Cardiac septum (tissue), 1 donor: ENCODE results near the gene BNC2. TPM values are rescaled to one million over a fixed set of nuclear protein-coding genes. Genes with fewer than 3 reads are reported as not detected.
"Not testable (repeated sequence)": the region's sequence is repeated elsewhere in the genome, so short reads cannot be mapped to it uniquely, and the experiment has no call there.

Experiments
- DNase-seq: peaks from one replicate; pipeline ENCODE4 v3.0.0-alpha.2; 2020; ENCODE audit warnings: low spot score
- intact Hi-C: fragments of 100-400 bp; cut with DNase I; formaldehyde crosslinking; loops from one replicate; pipeline ENCODE4 v1.14.0; 2022
- total RNA-seq: library from RNA; stranded (reverse); fragmentation: NEBNext Ultra II Directional; extraction: Animal tissue kit (Norgen Biotek cat#: 25700); gene quantifications from one replicate; pipeline ENCODE4 v1.2.1, GENCODE V29; 2021
- donor health status: DM: no; HTN: no; CAD: no.

BNC2 gene
- total RNA-seq, 1 donor from 2014 or later: 6.6 TPM

DNA sequence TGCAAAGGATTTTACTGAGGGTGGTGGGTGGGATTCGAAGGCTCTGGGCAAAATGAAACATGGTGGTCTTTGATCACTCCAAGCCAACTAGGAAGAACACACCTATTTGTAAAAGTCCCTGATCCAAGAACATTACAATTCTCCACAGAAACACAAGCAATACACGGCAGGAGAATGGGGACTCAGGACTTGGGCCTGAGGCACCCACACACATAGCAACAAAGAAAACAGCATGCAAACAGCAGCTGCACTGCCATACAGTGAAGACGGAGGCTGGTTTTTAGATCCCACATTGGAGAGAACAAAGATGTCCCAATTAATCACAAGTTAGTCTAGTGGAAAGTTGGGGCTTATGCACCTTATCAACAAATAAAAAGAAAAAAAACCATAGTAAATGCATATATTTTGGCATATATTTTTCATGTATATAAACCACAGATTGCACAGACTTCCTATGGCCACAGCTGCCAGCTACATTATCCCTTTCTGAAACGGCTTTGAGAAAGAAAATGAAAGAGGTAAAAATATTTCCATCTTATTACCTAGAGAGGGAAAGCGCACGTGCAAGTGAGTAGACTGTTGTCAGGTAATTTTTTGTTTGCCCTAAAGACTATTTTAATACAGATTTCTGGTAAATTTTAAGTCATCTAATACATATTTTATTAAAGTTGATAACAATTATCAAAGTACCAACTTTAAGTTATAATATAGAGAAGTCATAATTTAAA is 410.9 kb downstream of the BNC2 start:
- intact Hi-C loops: no loop called here
- no peak for DNase-seq

DNA sequence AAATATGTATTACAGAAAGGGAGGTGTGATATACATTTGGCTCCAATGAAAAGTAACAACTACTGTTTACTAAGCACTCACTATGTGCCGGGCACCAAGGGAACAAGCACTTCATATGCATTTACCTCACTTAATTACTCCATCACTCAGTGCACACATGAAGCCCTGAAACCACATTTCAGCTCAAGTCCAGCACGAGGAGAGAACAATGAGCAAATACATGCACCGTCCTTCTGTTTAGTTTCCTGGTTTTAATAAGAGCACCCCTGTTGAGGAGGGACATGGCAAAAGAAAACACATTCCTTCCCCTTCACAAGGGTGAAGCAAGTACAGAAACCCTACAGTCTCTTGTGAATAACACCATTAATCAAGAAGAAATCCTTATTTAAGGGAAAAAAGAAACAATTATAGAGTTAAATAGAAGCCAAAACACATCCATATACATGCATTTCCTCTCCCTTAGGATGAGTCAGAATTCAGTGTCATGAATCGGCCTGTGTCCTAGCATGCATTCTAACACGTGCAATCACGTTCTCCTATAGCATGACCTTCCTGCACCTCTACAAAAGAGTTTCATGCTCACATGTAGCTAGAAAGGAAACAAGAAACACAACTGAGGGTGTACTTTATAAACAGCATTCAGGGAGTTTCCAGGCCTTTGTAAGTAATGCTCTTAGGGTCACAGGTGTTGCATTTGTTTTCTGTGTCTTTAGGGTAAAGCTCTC is 411.6 kb downstream of the BNC2 start:
- DNase-seq: no peak
- intact Hi-C loops: no loop called here

DNA sequence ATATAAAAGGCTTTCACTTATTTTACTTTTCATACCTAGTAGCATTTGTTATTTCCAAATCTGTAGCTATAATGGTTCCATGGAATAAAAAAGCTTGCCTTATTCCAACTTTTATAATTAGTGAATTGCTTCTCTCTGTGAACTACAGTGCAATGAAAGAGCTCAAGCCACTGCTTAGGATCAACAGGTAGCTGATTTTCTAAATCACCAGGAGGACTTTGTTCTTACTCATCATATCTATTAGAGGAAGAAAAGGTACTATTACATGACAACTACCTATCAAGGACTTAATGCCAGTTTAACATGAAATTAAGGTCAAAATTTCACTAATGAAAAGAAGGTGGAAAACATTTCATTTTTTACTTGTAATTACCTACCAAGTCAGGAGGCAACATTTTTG is 414.6 kb downstream of the BNC2 start:
- intact Hi-C loops: no loop called here
- no peak for DNase-seq

DNA sequence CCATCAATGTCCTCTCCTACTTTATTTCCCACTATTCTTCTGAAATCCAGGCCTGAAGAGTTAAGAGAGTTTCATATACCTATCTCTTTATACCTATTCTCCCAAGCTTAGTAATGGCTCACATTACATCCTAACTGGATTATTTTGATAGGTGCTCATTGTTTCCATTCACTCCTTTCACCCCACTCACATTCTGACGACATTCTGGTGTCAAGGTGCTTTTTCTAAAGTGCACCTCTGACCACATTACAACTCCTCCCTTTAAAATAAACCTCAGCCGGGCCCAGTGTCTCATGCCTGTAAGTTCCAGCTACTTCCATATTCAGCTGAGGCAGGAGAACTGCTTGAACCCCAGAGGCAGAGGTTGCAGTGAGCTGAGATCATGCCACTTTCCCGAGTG is 417.1 kb downstream of the BNC2 start:
- intact Hi-C loops: no loop called here
- DNase-seq: no peak

DNA sequence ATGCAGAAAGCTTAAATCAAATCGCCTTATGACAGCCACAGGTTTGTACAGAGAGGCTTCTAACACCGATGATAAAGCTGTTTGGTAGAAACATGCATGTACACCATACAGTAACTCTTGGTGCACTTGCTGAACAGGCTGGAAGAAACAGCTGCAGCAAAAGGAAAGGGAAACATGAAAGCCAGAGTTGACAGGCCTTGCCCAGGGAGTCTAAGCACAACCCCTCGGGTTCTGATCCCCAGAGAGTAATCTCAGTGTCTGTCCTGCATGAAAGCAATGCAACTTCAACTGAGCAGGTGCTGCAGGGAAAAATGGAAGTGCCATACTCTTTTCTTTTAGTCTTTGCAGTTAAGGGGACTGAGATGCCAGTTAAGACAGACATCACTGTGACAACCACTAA is 419.9 kb downstream of the BNC2 start:
- no peak for DNase-seq
- intact Hi-C loops: no loop called here

DNA sequence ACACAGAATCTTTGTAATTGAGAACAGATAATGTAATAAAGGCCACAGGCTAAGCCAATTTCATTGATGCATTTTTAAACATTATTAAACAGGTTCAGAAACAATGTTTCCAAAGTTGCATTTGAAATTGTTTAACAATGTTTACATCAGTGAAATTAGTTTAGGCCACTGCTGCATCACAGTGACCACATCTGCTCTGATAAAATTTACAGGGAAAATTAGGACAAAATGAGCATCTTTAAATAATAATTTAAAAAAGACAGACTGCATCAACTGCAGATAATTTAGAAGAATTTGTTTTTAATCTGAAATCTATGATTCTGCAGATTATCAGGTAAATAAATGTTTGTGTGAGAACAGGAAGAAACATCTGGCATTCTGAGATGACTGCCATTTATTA is 420.4 kb downstream of the BNC2 start:
- intact Hi-C loops: no loop called here
- DNase-seq: no peak

DNA sequence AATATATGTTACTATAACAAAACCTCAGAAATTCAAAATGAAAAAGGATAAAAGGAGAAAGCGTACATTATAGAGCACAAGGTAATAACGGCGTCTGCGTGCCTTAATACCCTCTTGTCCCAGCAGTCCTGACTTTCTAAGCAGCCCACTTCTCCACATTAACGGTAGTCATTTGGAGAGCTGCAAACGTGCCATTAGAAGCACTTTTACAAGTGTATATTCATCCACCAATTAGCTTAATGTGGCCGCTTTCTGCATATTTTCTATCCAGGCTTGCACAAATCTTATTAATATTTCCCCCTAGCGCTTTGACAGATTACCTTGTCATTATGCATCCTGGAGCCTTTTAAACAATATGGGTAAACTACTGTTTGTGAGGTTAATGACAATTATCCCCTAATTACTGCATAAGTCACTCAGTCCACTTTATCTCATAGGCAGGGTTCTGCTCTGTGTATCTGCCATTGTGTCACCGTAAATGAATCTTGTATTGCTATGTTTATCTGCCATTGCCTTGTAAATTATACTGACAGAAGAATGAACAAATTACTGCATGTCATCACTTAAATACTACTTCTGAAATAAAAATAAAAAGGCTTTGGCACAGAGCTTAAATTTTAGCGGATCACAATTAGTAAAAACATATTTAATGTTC is 421.3 kb downstream of the BNC2 start:
- intact Hi-C loops: no loop called here

DNA sequence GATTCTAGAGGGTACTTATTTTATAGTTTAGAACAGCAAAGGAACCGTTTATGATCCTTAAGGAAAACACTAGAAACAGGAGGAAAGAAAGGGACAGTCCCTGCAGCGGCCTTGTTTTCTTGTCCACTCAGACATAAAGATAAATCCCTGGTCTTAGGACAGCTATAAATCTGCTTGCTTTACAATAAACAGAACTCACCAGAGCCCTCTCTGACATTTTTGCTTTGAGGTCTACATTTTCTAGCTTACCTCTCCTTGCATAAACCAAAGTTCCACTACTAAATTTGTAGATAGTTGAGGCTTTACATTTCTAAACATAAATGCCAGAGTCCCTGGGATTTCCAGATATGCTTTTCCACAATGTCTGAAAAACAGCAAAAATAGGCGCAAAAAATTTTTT is 422.5 kb downstream of the BNC2 start:
- intact Hi-C loops: no loop called here

More for the DNA sequence above, 421.3 kb downstream of the BNC2 start:
- DNase-seq: no peak

DNA sequence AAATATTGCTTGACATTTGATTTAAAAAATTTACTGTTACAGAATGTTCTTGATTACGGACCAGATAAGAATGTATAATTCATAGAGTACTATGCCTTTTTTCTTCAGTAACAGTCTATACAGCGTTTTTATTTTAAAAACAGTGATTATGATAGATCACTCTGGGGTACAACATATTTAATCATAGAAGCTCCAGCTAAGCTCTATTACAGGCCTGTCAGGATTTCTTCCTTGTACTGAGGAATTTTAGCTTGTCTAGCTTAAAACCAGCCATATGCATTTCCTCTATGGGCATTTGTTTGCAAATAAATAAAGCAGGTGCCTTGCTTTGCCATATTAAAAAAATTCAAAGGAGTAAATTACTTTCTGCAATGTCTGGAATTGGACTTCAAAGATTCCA is 423.8 kb downstream of the BNC2 start:
- intact Hi-C loops: no loop called here
- no peak for DNase-seq

More for the DNA sequence above, 422.5 kb downstream of the BNC2 start:
- no peak for DNase-seq

DNA sequence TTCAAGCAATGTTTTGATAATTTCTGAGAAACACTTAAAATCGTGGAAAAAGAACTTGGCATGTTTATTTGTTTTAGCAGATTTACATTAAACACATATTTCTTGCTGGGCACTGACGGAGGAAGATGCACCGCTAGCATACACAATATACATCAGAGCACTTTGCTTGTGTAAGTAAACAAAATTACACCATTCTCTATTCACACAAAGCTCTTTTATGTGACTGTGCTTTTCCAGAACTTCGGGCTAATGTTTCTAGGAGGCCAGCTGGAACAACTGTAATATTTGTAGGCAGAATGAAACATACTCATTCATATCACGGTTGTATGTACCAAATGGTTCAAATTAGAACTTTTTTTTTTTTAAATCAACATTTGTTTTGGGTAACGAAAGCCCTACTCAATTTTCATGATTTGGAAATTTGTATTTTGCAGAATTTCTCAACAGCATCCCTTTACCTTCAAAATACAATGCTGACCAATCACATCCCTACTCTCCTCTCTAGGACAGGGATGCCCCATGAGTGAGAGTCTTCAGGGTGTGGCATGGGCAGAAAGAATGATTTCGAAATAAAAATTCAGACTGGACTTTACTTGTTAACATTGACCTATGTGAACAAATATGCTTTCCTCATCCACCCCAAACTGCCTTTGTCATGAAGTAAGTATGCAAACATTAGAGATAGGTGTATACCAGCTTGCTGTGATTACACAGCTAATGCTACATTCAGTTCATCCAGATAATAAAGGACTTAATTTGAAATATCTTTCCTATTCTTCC is 425.1 kb downstream of the BNC2 start:
- no peak for DNase-seq
- intact Hi-C loops: no loop called here

DNA sequence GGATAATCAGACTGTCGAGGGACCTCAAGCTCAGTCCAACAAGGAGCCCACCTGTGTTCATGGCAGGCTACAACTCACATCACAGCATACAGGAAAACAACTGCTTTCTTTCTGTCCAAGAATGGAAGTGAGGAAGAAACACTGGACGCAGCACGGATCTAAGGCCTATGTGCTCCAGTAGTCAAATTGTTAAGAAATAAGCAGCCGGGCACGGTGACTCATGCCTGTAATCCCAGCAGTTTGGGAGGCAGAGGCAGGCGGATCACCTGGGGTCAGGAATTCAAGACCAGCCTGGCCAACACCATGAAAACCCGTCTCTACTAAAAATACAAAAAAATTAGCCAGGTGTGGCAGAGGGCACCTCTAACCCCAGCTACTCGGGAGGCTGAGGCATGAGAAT is 427.8 kb downstream of the BNC2 start:
- no peak for DNase-seq
- intact Hi-C loops: no loop called here

DNA sequence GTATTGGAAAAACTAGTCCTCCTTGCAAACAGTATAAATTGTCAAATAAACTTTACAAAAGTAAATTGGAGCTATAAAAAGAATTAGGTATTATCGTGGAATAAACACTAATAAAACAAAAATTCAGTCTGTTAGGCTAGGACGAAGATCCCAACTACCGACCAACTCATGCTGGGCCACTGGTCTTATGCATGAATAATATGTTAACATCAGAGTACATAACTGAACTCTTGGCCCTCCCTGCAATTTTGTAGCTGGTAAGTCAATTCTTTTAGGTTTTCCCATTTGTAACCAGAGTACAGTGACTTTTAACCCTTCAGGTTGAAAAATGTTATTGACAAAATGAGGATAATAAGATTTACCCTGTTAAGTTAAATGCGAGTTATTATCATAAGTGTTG is 428.7 kb downstream of the BNC2 start:
- no peak for DNase-seq
- intact Hi-C loops: no loop called here

DNA sequence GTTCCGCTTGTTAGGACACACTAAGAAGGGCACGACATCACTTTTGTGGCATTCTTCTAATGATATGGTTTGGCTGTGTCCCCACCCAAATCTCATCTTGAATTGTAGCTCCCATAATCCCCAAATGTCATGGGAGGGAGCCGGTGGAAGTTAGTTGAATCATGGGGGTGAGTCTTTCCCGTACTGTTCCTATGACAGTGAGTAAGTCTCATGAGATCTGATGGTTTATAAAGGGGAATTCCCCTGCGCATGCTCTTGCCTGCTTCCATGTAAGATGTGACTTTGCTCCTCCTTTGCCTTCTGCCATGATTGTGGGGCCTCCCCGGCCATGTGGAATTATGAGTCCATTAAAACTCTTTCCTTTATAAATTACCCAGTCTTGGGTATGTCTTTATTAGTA is 431.6 kb downstream of the BNC2 start:
- intact Hi-C loops, DNase-seq: not testable (repeated sequence)

DNA sequence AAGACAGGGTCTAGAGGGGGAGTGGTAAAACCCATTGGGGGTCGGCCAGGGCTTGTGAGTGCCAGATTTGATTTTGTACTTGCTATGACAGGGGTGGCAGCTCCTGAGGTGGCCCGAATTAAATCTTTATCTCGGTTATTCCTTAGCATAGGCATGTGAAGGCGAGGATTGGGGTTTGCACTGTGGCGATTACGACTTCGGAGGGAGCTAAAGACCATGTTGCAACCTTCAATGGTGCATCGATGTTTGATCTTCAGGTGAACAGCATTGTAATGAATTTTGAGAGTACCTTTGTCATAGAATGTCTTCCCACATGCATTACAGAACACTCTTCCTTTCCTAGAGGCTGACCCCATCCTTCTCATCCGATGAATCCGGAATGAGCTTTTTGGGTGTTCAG is 433.9 kb downstream of the BNC2 start:
- intact Hi-C loops: no loop called here

DNA sequence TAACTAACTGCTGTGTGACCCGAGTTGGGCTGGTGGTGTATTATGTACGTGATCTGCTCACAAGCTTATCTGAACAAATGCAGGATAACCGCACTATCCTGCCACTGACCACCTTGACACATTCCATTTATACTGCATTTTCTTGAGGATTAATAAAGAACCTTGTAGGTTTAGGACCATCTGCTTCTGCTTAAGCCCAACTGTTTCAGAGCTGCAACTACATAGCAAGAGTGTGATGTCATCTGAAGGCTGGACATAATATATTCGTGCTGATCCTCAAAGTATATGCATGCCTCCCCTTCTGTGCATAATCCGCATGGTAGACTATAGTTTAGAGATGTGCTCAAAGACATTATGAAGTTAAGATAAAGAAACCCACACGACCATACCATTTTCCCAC is 435.9 kb downstream of the BNC2 start:
- DNase-seq: no peak
- intact Hi-C loops: no loop called here

More for the DNA sequence above, 433.9 kb downstream of the BNC2 start:
- no peak for DNase-seq

DNA sequence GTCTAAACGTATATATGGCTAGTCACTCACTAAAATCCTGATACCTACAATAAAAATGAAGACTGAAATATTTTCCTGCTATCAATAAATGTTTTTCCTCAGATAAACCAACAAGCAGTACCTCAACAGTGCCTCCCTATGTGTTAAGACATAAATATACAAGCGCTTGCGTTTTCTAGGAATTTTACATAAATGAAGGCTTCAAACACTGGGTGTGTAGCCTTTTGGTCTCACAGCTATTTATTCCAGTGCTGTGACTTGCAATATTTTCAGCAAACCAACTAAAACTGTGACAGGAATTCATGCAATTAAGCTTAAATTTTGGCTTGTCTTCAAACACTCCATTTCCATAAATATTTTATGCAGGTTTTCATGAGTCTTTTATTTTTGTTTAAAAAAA is 437.0 kb downstream of the BNC2 start:
- no peak for DNase-seq
- intact Hi-C loops: no loop called here

DNA sequence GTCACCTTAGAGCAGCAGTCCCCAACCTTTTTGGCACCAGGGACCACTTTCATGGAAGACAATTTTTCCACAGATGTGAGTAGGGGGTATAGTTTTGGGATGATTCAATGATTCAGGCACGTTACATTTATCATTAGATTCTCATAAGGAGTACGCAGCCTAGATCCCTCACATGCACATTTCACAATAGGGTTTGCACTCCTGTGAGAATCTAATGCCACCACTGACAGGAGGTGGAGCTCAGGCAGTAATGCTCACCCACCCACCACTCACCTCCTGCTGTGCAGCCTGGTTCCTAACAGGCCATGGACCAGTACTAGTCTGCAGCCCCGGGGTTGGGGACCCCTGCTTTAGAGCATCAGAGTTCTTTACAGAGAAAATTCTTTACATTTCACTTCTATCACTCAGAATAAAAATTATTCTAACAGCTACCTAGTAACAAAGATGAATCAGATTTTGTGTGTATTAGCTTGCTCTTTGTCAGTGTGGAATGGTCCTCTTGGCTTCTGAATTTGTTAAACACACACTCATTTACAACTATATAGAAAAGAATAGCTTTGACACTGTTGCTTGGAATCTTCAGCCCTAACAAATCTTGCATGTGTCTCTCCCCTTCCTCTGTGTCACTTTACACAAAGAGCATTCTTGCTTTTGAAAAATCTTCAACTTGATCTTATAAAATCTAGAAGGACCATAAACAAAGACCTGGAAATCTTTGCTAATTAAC is 438.6 kb downstream of the BNC2 start:
- intact Hi-C loops: no loop called here

DNA sequence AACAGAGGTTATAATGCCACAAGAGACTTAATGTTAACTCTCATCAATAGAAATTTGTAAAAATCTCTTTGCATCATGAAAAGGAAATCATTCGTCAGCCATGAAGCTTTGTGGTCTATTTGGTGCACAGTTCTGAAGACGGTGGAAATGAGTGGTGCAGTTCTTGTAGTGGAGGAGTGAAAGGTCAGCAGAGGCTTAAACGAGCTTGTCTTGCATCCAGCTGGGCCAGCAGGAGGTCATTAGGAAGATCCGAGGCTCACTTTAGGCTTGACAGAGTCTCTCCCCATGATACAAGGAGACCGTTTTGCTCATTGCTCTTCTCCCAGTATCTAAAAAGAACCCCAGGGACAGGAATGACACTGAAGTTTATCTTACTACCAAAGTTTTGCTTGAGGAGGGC is 440.8 kb downstream of the BNC2 start:
- intact Hi-C loops: no loop called here
- no peak for DNase-seq

More for the DNA sequence above, 438.6 kb downstream of the BNC2 start:
- DNase-seq: no peak

DNA sequence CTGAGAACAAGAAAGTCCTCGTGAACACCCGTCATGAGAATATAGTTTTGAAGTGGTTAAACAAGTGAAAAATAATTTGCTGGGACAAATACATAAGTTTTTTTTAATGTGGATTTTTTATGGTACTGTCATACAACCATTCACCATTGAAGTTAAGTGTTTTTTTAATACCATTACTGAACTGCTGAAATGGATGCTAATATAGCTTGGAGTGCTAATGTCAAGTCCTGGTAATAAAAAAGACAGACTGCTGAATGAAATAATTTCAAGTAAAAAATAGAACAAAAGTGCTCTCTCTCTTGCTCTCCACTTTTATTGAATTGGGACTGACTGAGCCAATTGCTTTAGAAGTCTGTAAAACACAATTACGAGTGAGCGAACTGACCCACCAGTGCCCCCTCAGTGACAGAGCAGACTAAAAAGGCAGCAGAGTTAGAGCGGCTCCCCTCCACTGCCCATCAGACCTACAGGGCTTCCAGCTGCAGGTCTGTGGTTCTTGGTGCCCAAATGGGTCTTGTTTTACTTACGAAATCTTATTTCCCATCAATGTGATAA is 442.5 kb downstream of the BNC2 start:
- intact Hi-C loops: no loop called here
- no peak for DNase-seq
